ENCODE data around the gene RALGAPA2.

DNA sequence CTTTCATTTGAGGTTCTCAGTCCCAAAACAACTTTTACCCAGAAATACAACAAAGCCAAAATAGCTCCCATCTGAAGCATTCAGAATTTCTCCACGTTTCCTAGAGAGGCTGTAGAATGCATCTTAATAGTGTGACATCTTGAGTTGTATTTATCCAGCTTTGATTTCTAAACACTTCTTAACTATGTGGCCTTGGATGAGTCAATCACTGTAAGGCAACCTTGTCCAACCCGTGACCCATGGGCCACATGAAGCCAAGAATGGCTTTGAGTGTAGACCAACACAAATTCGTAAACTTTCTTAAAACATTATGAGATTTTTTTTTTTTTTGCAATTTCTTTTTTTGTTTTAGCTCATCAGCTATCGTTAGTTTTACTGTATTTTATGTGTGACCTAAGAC, 108.1 kb downstream of the RALGAPA2 start:
- TF ChIP-seq YY1 (IDR thresholded peaks at IDR 0.05; ENCODE audit: insufficient read depth, insufficient read length) (no peak), ZNF274 (IDR thresholded peaks at IDR 0.05; ENCODE audit: low read depth, low read length) (no peak), SUZ12 (IDR thresholded peaks at IDR 0.05; ENCODE audit: extremely low read depth, insufficient read depth, insufficient read length) (no peak)

All from NT2/D1 (cell line).